ENCODE data around the gene RAB8B. TPM values are rescaled to one million over a fixed set of nuclear protein-coding genes. Genes with fewer than 3 reads are reported as not detected.

The RAB8B gene
- total and polyA plus RNA-seq, 9 of the 15 experiments (the other 6 are each of a cell fraction or from before 2014, with no cell fraction given): 7.8 to 32.1 (median 24.2) TPM

- peak in 1 of 2 experiments; percentile 44; a peak in 1 of 4 replicates for TF ChIP-seq ARNT (IDR thresholded peaks at IDR 0.05)
- no peak for TF ChIP-seq ZFP1 (CRISPR knock-in tag; IDR thresholded peaks at IDR 0.05)
- peak in 1 of 2 experiments; percentile 56; a peak in 1 of 4 replicates for TF ChIP-seq RCOR1 (IDR thresholded peaks at IDR 0.05; ENCODE audit: borderline replicate concordance in 1 of 2, low read depth in 2 of 2, low read length in 2 of 2)
- 0 out of 2 replicates have a peak, but pooled peaks have one; percentile 25 for TF ChIP-seq ZEB2 (IDR thresholded peaks at IDR 0.05)
- TF ChIP-seq MYC (IDR thresholded peaks at IDR 0.05; ENCODE audit: low read depth, low read length): peak; percentile 86
- TF ChIP-seq MYC (CRISPR knock-in tag; IDR thresholded peaks at IDR 0.05; ENCODE audit: borderline replicate concordance, low read depth): peak; percentile 93; the same call in 1 of the 2 replicates
- peak; percentile 96 for TF ChIP-seq AFF4 (CRISPR knock-in tag; IDR thresholded peaks at IDR 0.05)
- peak; percentile 86; the same call in 1 of the 2 replicates for TF ChIP-seq NR2C2 (CRISPR knock-in tag; IDR thresholded peaks at IDR 0.05)
- peak; percentile 67; the same call in 1 of the 2 replicates for TF ChIP-seq NR2C2 (tag; IDR thresholded peaks at IDR 0.05)
- no peak for TF ChIP-seq NR2C1 (IDR thresholded peaks at IDR 0.05)
- TF ChIP-seq NR2C1 (tag; IDR thresholded peaks at IDR 0.05): peak; percentile 28; the same call in 1 of the 2 replicates
Measured at GRCh38 chr15:63157118-63157843, 32.1 kb upstream of the RAB8B start, which contains the start of gene RPS27L (continued).
